ENCODE results near the gene KIF13A. TPM values are rescaled to one million over a fixed set of nuclear protein-coding genes. Genes with fewer than 3 reads are reported as not detected.

The KIF13A gene
- total RNA-seq, 4 donors from 2014 or later: 36.3 to 47.5 (median 38.1) TPM

DNA sequence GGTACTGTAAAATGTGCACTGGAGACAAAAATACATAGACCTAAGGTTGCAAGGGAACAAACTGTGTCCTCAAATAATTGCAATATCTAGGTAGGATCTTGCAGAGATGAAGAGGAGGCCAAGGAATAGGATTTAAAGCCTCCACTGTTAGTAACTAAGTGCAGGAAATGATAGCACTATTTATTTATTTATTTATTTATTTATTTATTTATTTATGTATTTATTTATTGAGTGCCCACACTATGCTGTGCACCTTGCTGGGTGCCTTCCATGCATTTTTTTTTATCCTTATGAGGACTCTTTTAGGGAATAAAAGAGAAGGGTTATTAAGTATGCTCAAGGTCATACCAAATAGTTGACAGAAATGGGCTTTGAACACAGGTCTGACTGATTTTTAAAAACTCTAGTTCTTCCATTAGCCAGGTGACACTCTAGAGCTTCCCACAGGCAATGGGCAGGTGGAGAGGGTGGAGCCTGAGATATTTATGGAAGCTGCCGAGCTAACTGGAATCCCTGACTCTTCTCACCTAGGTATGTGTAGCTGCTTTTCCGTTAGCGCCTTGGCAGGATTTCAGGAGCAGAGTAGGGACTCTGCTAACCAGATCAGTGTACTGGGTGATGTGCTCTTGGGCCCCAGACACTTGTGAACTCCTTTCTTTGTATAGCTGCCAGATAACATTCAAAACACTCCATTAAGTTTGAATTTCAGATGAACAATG, 268.0 kb downstream of the KIF13A start:
- Histone ChIP-seq H3K4me1 (no peaks in the 10 kb centered on the region), H3K27me3 (no peaks in the 10 kb centered on the region), H3K4me3 (no peak overlapping the region), H3K36me3 (no peaks in the 10 kb centered on the region), H3K9me3 (no peaks in the 10 kb centered on the region), H3K27ac (no peak overlapping the region)
- DNase-seq: no peak
- WGBS, 2 donors (ENCODE audit: low coverage in 1 of 2): 40% methylated on average over 3 of the region's 3 CpGs; no CpG with 5 or more reads in 1 of the 2 donors
- intact Hi-C loops (cut with DNase I; ENCODE audit: low total_unique reads): no loop called here
- no peak for TF ChIP-seq EP300 (IDR thresholded peaks at IDR 0.05; ENCODE audit: low read depth)
- TF ChIP-seq, protein P1, sequence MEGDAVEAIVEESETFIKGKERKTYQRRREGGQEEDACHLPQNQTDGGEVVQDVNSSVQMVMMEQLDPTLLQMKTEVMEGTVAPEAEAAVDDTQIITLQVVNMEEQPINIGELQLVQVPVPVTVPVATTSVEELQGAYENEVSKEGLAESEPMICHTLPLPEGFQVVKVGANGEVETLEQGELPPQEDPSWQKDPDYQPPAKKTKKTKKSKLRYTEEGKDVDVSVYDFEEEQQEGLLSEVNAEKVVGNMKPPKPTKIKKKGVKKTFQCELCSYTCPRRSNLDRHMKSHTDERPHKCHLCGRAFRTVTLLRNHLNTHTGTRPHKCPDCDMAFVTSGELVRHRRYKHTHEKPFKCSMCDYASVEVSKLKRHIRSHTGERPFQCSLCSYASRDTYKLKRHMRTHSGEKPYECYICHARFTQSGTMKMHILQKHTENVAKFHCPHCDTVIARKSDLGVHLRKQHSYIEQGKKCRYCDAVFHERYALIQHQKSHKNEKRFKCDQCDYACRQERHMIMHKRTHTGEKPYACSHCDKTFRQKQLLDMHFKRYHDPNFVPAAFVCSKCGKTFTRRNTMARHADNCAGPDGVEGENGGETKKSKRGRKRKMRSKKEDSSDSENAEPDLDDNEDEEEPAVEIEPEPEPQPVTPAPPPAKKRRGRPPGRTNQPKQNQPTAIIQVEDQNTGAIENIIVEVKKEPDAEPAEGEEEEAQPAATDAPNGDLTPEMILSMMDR (IDR thresholded peaks at IDR 0.05): no peak
- TF ChIP-seq POLR2AphosphoS5 (IDR thresholded peaks at IDR 0.05): no peak
- TF ChIP-seq POLR2A (IDR thresholded peaks at IDR 0.05): no peak
- in situ Hi-C loops (cut with MboI; ENCODE audit: low pct_ligation_motif_present in 1 of 4, low pct_unique_long_range_greater_than_20kb in 1 of 4, low sequenced_read_pairs in 3 of 4): no loop called here

- intact Hi-C loops (cut with DNase I; ENCODE audit: low total_unique reads) (no loop called here), in situ Hi-C loops (cut with MboI; ENCODE audit: low pct_ligation_motif_present in 1 of 4, low pct_unique_long_range_greater_than_20kb in 1 of 4, low sequenced_read_pairs in 3 of 4) (no loop called here)
- Histone ChIP-seq H3K27ac (no peak overlapping the region), H3K4me1 (no peaks in the 10 kb centered on the region), H3K36me3 (no peaks in the 10 kb centered on the region), H3K27me3 (no peaks in the 10 kb centered on the region), H3K4me3 (no peak overlapping the region), H3K9me3 (no peaks in the 10 kb centered on the region)
- DNase-seq: no peak
- 48% methylated on average over 2 of the region's 2 CpGs for WGBS, 2 donors (ENCODE audit: low coverage in 1 of 2)
- TF ChIP-seq POLR2A (IDR thresholded peaks at IDR 0.05) (no peak), POLR2AphosphoS5 (IDR thresholded peaks at IDR 0.05) (no peak), EP300 (IDR thresholded peaks at IDR 0.05; ENCODE audit: low read depth) (no peak)
- TF ChIP-seq, protein P1 (IDR thresholded peaks at IDR 0.05): no peak
Measured at GRCh38 chr6:17716221-17716620, 271.2 kb downstream of the KIF13A start.

DNA sequence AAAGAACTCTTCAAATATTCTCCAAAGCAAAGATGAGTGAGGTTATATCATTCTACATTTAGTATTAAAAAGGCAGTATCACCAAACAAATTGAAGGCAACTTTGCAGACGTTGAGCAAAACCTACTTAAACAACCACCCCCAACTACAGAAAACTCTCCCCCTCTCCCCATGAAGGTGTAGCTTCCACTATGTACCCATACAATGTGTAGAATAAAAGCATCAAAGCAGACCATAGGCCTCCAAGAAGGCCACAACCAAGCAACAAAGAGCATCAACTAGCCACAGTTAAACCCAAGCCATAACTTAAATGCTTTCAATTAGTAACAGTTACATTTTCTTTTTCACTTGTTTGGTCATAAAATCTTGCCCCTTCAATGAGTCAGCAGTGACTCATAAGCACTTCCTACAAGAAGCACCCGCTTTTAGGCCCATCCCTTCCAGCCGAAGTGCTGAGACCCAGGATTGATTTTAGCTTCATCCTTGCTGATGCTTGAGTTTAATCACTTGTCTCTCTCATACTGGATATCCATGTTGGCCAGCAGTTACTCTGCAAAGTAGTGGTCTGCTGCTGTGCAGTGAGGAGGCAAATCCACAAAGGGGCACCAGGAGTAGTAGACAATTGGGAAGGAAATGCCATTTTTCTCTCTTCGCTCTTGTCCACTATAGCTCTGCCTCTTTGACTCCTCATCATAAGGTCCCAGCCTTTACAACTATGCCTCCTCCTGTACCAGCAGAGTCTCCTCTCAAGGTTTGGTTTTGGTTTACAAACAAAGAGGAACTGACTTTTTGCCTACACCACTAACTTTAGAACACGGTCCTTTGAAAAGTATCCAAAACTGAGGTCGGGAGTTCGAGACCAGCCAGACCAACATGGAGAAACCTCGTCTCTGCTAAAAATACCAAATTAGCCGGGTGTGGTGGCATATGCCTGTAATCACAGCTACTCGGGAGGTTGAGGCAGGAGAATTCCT, 272.3 kb downstream of the KIF13A start:
- intact Hi-C loops (cut with DNase I; ENCODE audit: low total_unique reads): no loop called here
- WGBS, 2 donors (ENCODE audit: low coverage in 1 of 2): 65 to 74% methylated on average over 9 to 10 of the region's 10 CpGs
- in situ Hi-C loops (cut with MboI; ENCODE audit: low pct_ligation_motif_present in 1 of 4, low pct_unique_long_range_greater_than_20kb in 1 of 4, low sequenced_read_pairs in 3 of 4): no loop called here

DNA sequence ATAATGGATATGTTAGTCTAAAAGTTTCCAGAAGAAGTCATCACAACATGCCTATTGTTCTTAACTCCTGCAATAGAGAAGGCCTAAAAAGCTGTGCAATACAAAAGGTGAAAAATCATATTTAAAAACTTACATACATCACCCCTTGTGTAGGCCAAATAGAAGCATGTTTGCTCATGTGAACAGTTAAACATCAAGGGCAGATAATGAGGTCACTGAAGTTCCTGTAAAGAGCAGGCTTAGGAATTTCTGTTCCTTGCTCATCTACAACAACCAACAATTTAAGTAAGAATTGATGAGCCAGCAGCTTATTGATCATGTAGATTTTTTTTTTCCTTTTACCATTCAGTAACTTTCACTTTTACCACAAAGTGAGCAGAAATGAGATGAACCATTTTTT, 273.3 kb downstream of the KIF13A start:
- TF ChIP-seq POLR2A (IDR thresholded peaks at IDR 0.05) (no peak), POLR2AphosphoS5 (IDR thresholded peaks at IDR 0.05) (no peak), EP300 (IDR thresholded peaks at IDR 0.05; ENCODE audit: low read depth) (no peak)
- TF ChIP-seq, protein P1 (IDR thresholded peaks at IDR 0.05): no peak
- no peaks in the 10 kb centered on the region for H3K27me3 ChIP-seq
- no peaks in the 10 kb centered on the region for H3K36me3 ChIP-seq
- no peaks in the 10 kb centered on the region for H3K9me3 ChIP-seq
- intact Hi-C loops (cut with DNase I; ENCODE audit: low total_unique reads): no loop called here
- H3K4me1 ChIP-seq: no peaks in the 10 kb centered on the region
- no peak overlapping the region for H3K4me3 ChIP-seq
- DNase-seq: no peak
- no peak overlapping the region for H3K27ac ChIP-seq
- in situ Hi-C loops (cut with MboI; ENCODE audit: low pct_ligation_motif_present in 1 of 4, low pct_unique_long_range_greater_than_20kb in 1 of 4, low sequenced_read_pairs in 3 of 4): no loop called here

More for the DNA sequence above, 272.3 kb downstream of the KIF13A start:
- H3K4me3 ChIP-seq: no peak overlapping the region
- no peaks in the 10 kb centered on the region for H3K4me1 ChIP-seq
- no peaks in the 10 kb centered on the region for H3K36me3 ChIP-seq
- no peaks in the 10 kb centered on the region for H3K27me3 ChIP-seq
- H3K27ac ChIP-seq: no peak overlapping the region
- DNase-seq: no peak
- TF ChIP-seq POLR2A (IDR thresholded peaks at IDR 0.05) (no peak), EP300 (IDR thresholded peaks at IDR 0.05; ENCODE audit: low read depth) (no peak), POLR2AphosphoS5 (IDR thresholded peaks at IDR 0.05) (no peak)
- TF ChIP-seq, protein P1 (IDR thresholded peaks at IDR 0.05): no peak
- no peaks in the 10 kb centered on the region for H3K9me3 ChIP-seq
